GM18499 (cell line): Measurements from ENCODE around the gene GHRL.
A peak's percentile ranks its signal among the peaks of the same experiment; 100 is the strongest.

Experiments used
- ATAC-seq: cut with Tn5 transposase; IDR thresholded peaks from one replicate; pipeline ENCODE4 v1.9.1; 2021; ENCODE audit warnings: moderate number of reproducible peaks; ENCODE audit not compliant: insufficient read depth, unreplicated experiment

The GHRL gene

DNA sequence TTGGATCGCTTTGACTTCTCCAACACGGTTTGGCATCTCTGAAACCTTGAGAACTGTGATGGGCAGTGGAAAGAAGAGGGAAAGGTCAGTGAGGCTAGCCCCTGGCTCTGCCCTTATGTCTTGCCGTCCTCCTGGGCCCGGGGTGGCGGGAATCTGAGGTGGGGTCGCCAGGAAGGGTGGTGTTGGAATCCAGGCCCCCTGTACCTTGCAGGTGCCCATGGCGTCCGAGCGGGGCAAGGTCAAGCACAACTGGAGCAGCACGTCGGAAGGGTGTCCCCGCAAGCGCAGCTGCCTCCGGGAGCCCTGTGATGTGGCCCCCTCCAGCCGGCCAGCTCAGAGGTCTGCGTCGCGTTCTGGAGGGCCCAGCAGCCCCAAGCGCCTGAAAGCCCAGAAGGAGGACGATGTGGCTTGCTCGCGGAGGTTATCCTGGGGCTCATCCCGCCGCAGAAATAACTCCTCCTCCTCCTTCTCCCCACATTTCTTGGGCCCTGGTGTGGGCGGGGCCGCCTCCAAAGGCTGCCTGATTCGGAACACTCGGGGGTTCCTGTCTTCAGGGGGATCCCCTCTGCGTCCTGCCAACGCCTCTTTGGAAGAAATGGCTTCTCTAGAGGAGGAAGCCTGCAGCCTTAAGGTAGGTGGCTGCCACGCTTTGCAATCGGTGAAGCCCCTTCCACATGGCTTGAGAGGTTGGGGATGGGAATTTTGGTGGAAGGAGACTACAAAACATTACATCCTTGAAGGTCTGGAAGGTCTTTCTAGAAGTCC is 43.6 kb downstream of the GHRL start:
- ATAC-seq: no peak

DNA sequence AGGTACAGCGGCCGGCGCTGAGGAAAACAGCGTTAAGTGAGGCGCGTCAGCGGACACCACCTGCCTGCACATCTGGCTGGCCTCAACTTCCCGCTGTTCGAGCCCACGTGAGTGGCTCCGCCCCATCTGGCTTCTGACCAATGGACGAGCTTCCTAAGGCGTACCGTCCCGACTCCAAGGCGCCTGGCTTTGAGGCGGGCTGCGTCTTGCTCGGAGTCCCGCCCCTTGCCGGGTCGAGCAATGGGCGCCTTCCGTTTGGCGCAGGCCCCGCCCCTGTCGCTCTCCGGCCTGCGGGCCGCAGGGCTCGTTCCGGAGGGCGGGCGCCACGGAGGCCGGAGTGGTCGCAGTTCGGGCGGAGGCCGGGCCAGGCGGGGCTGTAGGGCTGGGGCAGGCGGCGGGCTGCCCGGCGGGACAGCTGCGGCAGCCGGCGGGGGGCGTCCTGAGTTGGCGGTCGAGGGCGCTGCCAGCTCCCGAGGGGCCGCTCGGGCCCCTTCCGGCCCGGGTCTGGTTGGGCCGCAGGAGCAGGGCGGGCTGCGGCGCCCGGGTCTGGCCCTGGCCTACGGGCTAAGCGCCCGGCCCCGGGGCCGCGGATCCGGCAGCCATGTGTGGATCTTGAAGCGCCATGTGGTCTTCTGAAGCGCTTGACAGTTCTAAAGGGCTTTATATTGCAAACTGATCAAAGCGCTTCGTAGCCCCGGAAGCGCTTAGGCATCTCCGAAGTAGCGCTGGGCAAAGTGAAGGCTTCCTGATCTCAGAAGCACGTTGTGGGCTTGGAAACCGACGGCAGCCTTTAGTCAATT is 44.4 kb downstream of the GHRL start, which contains the start of gene TATDN2:
TSS of gene TATDN2 (plus strand) at position 276 of the 800 bp plus-strand sequence. CDS start 742 bp downstream, outside the sequence.
- peak; percentile 87 for ATAC-seq

DNA sequence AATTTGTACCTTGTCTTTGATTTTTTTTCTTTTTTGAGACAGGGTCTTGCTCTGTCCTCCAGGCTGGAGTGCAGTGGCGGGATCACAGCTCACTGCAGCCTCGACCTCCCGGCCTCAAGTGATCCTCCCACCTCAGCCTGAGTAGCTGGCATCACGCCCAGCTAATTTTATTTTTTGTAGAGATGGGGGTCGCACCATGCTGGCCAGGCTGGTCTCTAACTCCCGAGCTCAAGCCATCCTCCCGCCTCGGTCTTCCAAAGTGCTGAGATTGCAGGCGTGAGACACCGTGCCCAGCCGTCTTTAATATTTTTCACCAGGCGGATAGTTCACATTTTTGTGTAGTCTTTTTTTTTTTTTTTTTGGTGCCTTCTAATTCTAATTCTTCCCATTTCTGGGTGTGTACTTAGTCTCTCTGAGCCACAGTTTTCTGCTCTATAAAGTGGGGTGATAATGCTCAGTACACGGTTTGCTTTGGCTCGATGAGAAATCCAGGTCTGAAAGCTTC is 45.0 kb downstream of the GHRL start:
- no peak for ATAC-seq

DNA sequence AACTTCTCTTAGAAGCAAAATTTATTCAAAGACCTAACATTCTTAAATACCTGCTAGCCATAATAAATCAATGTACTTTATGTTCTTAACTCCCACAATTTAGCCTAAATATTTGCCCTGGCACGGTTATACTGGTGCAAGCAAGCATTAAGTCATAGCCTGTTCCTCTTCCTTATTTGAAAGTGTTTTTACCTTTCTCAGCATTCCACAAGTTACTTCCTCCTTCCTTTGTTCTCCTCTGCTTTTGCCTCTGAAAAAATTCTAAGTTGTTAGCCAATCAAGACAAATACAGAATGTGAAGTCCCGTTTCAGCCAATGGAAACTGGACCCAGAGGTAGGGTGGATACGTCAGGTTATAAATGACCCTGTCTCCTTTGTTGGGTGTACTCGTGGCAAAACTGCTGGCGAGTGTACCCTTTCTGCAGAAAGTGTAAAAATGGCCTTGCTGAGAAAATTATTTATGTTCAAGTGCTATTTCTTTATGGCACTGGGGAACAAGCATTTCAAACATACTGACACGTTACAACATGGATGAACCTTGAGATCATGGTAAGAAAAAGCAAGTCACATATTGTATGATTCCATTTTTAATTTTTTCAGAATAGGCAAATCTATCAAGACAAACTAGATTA is 47.5 kb downstream of the GHRL start:
- no peak for ATAC-seq

DNA sequence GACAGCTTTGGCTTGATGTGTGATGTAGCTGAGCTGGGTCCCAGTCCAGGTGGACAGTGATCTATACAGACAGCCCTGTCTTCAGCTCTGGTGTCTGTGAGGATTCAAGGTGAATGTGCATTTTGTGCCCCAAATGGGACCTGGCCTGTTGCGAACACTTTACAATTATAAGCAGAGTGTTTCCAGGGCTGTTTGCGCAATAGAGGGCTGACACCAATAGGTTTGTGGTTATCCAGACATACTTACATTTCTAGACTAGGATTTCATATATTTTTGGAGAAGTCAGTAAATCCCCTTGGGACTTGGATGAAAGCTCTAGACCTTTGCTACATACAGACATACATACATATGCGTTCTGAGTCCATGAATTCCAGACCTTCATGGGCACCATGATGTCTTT is 48.7 kb downstream of the GHRL start:
- no peak for ATAC-seq

DNA sequence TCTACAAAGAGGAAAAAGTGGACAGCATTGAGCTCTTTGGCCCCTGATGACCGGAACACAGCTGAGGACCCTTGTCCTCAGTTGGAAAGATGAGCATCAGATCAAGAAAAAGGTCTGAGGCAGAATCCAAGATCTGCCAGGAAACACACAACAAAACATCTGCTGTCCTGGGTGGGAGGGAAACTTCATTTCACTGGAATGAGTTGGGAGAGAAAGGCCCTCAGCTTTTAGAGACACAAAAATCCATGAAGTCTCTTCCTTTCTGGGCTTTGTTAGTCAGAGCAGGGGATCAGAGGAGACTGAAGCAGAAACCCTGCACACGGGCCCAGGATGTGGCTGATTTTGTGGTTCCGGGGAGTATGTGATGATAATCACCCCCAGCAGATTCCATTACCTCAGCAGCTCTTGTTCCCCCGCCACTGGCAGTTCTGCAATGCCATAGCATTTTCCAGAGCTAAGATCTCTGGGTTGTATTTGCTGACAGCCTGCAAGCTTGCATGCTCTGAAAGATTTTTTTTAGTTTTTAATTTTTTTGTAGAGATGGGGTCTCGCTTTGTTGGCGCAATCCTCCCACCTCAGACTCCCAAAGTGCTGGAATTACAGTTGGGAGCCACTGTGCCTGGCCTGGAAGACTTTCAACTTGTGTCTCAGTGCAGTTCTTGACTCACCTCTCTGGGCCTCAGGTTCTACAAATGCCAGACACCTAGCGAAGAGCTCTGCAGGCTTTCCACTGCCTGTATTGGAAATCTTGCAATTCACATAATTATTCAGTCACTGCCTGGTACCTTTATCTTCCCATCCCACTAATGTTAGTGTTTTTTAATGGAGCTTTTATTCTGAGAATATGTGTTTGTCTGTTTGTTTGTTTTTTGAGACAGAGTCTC is 50.3 kb downstream of the GHRL start:
- no peak for ATAC-seq

DNA sequence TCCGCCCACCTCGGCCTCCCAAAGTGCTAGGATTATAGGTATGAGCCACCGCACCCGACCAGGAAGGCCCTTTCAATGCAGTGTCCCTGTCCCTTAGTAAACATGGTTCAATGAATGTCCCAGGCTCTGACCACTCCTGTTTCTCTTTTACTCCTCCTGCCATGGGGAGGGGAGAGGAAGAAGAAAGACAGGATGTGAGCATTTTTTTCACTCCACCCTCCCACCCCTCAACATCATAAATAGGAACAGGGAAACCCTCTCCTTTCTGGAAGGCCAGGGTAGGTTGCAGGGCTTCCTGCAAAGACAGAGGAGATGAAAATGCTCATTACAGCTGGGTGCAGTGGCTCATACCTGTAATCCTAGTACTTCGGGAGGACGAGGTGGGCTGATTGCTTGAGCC is 51.9 kb downstream of the GHRL start:
- ATAC-seq: no peak

DNA sequence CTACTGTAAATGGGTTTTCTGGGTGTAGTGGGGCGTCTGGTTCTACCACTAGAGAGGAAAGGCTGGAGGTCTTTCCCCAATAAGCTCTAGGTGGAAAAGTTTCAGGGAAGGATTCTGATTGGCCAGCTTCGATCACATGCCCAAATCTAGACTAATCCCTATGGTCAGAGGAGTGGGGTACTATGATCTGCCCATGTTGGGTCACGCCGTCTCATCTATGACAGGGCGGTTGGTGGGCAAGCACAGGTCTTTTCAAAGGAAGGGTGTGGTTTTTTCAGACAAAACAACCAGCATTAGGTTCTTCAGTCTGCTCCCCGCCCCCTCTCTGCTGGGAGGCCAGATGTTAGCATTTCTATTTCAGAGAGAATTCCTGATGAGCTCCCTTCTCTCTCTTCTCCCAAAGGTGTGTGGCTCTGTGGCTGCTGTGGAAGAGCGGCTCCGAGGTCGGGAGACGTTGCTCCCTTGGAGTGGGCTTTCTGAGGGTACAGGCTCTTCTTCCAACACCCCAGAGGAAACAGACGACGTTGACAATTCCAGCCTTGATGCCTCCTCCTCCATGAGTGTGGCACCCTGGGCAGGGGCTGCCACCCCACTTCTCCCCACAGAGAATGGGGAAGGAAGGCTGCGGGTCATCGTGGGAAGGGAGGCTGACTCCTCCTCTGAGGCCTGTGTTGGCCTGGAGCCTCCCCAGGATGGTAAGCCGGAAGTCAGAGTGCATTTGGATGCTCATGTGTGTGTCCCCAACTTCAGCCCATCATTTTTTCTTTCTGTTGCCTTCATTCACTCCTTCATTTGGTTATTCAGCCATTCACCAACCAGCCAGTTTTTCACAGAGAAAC is 54.2 kb downstream of the GHRL start:
- ATAC-seq: no peak
